ENCODE data around the gene ZFHX3. TPM values are rescaled to one million over a fixed set of nuclear protein-coding genes. Genes with fewer than 3 reads are reported as not detected.

The ZFHX3 gene
- total and polyA plus RNA-seq, 2 of the 8 experiments (the other 6 are each of a cell fraction or from before 2014, with no cell fraction given) = 0.08 to 0.99 TPM

- Histone ChIP-seq H3K23ac (ENCODE audit: insufficient read length) (no peak overlapping the region), H4K91ac (replicated peaks; ENCODE audit: insufficient read length, low read length) (no peak overlapping the region), H2BK5ac (ENCODE audit: low read depth, low read length) (0 out of 2 replicates have a peak overlapping the region, but pooled peaks have one; percentile 77), H2AFZ (ENCODE audit: low read length) (no peak overlapping the region), H3K9me3 (ENCODE audit: insufficient read depth in 2 of 2, low read depth in 1 of 2, low read length in 1 of 2) (no peaks in the 10 kb centered on the region), H3K27me3 (replicated peaks in 1 of 4; ENCODE audit: control insufficient read depth in 3 of 4, extremely low read depth in 1 of 4, insufficient read depth in 3 of 4, low read length in 3 of 4) (peaks cover 74 to 98% (median 95%) of the 10 kb centered on the region in 4 experiments), H3K79me2 (ENCODE audit: control insufficient read depth in 1 of 2, insufficient read depth in 2 of 2, low read length in 2 of 2) (no peaks in the 10 kb centered on the region), H4K20me1 (replicated peaks in 1 of 2; ENCODE audit: control insufficient read depth in 1 of 2, insufficient read depth in 2 of 2, low read length in 2 of 2) (peaks cover 19 to 25% of the 10 kb centered on the region in 2 experiments), H3K18ac (ENCODE audit: extremely low read depth, low read length) (no peak overlapping the region), H3K4me1 (replicated peaks in 1 of 4; ENCODE audit: control insufficient read depth in 3 of 4, insufficient read depth in 4 of 4, low read length in 3 of 4) (peaks cover 13 to 35% (median 29%) of the 10 kb centered on the region in 4 experiments), H2BK12ac (ENCODE audit: low read depth, low read length) (peak overlapping the region; percentile 41), H3K14ac (ENCODE audit: insufficient read length) (no peak overlapping the region), H2BK120ac (replicated peaks; ENCODE audit: low read depth, low read length) (no peak overlapping the region), H3K9ac (replicated peaks in 1 of 4; ENCODE audit: extremely low read depth in 1 of 4, low read depth in 3 of 4, low read length in 3 of 4) (no peak overlapping the region; a peak in 2 of 7 replicates), H3K4me2 (ENCODE audit: insufficient read depth in 1 of 2, low read depth in 2 of 2, low read length in 2 of 2) (peak overlapping the region; percentile 73 to 95), H2BK20ac (ENCODE audit: low read length) (peak overlapping the region; percentile 9; the same call in 1 of the 2 replicates), H3K4me3 (ENCODE audit: extremely low read depth in 1 of 4, insufficient read depth in 2 of 4, low read depth in 3 of 4, low read length in 4 of 4) (peak overlapping the region in 2 of 4 experiments; percentile 38 to 66; a peak in 4 of 8 replicates), H3K56ac (replicated peaks; ENCODE audit: insufficient read length, low read depth, low read length) (no peak overlapping the region), H4K5ac (ENCODE audit: insufficient read length, low read depth, low read length) (no peak overlapping the region), H3K4ac (replicated peaks; ENCODE audit: insufficient read length, low read depth, low read length) (no peak overlapping the region), H2AK5ac (ENCODE audit: low read depth, low read length) (no peak overlapping the region), H2BK15ac (ENCODE audit: low read length) (0 out of 2 replicates have a peak overlapping the region, but pooled peaks have one; percentile 83), H3K36me3 (ENCODE audit: control insufficient read depth in 2 of 4, insufficient read depth in 4 of 4, low read length in 3 of 4) (no peaks in the 10 kb centered on the region), H3K27ac (ENCODE audit: low read depth, low read length) (no peak overlapping the region), H3K79me1 (ENCODE audit: low read depth, low read length) (no peaks in the 10 kb centered on the region), H4K8ac (ENCODE audit: extremely low read depth, insufficient read depth, low read length) (no peak overlapping the region), H3K23me2 (ENCODE audit: low read depth, low read length) (peaks cover 11% of the 10 kb centered on the region; the same call in 1 of the 2 replicates)
- ChIA-PET POLR2A (ENCODE audit: partially characterized antibody) (interaction anchor here (0.6 to 1.7 kb wide), 4 partner anchors 8 to 1120 kb away, joined by 3 to 10 read pairs (median 4); no protein-coding TSS in a partner anchor), CTCF (ENCODE audit: partially characterized antibody) (interaction anchor here (1.0 to 5.7 kb wide), 7 partner anchors 8 to 646 kb away, joined by 3 to 24 read pairs (median 3); no protein-coding TSS in a partner anchor)
- 4% methylated on average over 6 of the region's 6 CpGs; no CpG with 5 or more reads in 1 of the 2 experiments for WGBS, 2 experiments (ENCODE audit: extremely low coverage in 1 of 2, insufficient coverage in 1 of 2, insufficient read length in 1 of 2, insufficient replicate concordance in 2 of 2, low coverage in 1 of 2, low lambda C conversion rate in 2 of 2, missing lambda C conversion rate in 1 of 2)
- FAIRE-seq (no peak), DNase-seq (ENCODE audit: low read depth in 1 of 2, low spot score in 2 of 2) (no peak)
- 0 out of 2 replicates have a peak, but pooled peaks have one; percentile 4 for TF ChIP-seq TEAD4 (IDR thresholded peaks at IDR 0.05; ENCODE audit: low read depth, low read length)
- no peak for TF ChIP-seq NANOG (IDR thresholded peaks at IDR 0.05; ENCODE audit: insufficient read depth, low read depth, low read length, poor library complexity, severe bottlenecking)
- TF ChIP-seq TBP (IDR thresholded peaks at IDR 0.05; ENCODE audit: low read depth, low read length) = no peak
Observed at GRCh38 chr16:73047221-73047535, 750 bp downstream of the ZFHX3 start.
